Measurements from ENCODE around the gene ZNRF2.

ZNRF2 gene

DNA sequence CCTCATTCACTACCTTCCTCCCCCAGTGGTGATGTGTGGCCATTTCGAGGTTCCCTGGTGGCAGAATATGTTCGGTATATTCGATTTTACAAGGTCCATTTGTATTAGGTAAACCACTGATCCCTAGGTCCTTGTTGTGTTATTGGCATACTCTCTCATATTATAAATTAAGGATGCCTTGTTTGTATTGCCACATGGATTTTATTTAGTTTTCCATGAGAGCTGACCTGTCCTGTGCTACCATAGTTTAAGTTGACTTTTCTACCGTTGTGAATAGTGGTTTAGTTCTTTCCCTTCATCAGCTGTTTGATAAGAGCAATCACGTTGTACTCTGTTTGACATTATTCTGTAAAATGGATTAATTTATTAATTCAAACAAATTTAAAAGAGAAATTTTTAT, 29.4 kb downstream of the ZNRF2 start:
- H3K27ac Mint-ChIP-seq, result peak overlapping the region; percentile 60
- H3K9me3 Mint-ChIP-seq, result no peaks in the 10 kb centered on the region
- H3K36me3 Mint-ChIP-seq (ENCODE audit: low read depth), result no peaks in the 10 kb centered on the region
- peaks cover 7% of the 10 kb centered on the region for H3K4me1 Mint-ChIP-seq
- DNase-seq, result no peak
- no peak overlapping the region for H3K4me3 Mint-ChIP-seq
- no peaks in the 10 kb centered on the region for H3K27me3 Mint-ChIP-seq (ENCODE audit: low read depth, poor library complexity)
- TF ChIP-seq, protein P1, sequence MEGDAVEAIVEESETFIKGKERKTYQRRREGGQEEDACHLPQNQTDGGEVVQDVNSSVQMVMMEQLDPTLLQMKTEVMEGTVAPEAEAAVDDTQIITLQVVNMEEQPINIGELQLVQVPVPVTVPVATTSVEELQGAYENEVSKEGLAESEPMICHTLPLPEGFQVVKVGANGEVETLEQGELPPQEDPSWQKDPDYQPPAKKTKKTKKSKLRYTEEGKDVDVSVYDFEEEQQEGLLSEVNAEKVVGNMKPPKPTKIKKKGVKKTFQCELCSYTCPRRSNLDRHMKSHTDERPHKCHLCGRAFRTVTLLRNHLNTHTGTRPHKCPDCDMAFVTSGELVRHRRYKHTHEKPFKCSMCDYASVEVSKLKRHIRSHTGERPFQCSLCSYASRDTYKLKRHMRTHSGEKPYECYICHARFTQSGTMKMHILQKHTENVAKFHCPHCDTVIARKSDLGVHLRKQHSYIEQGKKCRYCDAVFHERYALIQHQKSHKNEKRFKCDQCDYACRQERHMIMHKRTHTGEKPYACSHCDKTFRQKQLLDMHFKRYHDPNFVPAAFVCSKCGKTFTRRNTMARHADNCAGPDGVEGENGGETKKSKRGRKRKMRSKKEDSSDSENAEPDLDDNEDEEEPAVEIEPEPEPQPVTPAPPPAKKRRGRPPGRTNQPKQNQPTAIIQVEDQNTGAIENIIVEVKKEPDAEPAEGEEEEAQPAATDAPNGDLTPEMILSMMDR (IDR thresholded peaks at IDR 0.05), result no peak

DNA sequence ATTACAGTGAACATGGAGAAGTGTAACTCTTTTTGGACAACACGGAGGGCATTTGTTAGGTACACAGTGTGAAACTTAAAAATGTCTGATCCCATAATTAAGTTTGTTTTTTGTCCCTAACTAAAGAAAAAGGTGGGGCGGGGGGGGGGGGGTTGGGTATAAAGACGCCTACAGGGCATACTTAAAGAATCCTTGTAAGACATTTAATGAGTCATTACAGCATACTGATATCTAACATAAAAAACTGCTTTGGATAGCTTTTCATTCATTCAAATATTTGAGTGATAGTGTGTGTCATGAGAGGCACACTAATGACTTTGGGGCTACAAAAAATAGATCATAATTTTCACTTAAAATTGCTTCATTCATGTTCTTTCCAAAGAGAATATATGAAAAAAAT, 31.2 kb downstream of the ZNRF2 start:
- no peaks in the 10 kb centered on the region for H3K27me3 Mint-ChIP-seq (ENCODE audit: low read depth, poor library complexity)
- H3K9me3 Mint-ChIP-seq, result no peaks in the 10 kb centered on the region
- TF ChIP-seq, protein P1 (IDR thresholded peaks at IDR 0.05), result no peak
- H3K4me1 Mint-ChIP-seq, result peaks cover 14% of the 10 kb centered on the region
- H3K4me3 Mint-ChIP-seq, result no peak overlapping the region
- H3K27ac Mint-ChIP-seq, result no peak overlapping the region
- H3K36me3 Mint-ChIP-seq (ENCODE audit: low read depth), result no peaks in the 10 kb centered on the region
- no peak for DNase-seq

DNA sequence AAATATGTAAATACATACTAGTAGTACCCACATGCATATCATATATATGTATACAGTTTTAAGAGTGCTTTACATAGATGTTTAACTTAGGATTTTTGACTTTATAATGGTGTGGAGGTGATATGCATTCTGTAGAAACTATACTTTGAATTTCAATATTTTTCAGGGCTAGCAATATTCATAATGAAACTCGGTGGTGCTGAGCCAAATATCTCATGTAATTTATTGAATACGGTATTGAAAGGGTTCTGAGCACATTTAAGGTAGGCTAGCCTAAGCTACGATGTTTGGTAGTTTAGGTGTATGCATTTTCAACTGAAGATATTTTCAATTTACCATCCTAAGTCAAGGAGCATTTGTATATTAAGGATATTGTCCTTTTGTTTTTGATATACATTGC, 36.0 kb downstream of the ZNRF2 start:
- Mint-ChIP-seq H3K27me3 (ENCODE audit: low read depth, poor library complexity) (no peaks in the 10 kb centered on the region), H3K36me3 (ENCODE audit: low read depth) (peaks cover 10% of the 10 kb centered on the region)
- no peak for DNase-seq

DNA sequence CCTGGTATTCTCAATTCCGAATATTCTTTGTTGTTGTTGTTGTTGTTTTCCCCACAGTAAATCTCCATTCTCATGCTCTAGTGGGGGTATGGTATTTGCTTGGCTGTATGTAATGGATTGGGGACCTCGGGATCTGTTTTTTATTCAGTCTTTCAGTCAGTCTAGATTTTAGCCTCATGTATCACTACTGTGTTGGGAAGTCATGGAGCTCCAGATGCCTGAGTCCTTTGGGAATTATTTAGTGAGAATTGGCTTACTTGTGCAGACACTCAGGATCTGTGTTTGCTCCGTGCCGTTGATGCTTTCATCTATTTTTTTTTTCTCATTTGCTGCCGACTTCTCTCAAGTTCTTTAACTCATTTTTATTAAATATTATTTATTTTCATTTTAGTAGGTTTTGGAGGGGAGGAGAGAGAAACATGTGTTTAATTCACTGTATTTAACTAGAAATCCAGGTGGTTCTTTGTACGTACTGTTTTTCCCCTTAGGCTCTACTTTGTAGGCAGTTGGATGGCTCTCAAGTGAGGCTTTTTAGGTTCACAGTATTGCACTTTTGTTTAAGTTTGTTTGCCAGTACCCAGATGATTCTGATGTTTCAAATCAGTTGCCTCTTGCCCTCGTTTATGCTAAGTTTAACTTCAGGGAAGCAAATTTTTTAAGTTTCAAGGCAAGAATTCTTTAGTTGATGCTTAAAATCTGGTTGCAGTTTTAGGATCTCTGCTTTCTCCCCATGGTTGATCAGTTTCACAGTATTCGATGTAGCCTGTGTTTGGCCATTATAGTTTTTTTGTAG, 36.9 kb downstream of the ZNRF2 start:
- peaks cover 29% of the 10 kb centered on the region for H3K4me1 Mint-ChIP-seq
- H3K9me3 Mint-ChIP-seq, result no peaks in the 10 kb centered on the region
- no peak for DNase-seq
- H3K27me3 Mint-ChIP-seq (ENCODE audit: low read depth, poor library complexity), result no peaks in the 10 kb centered on the region
- H3K36me3 Mint-ChIP-seq (ENCODE audit: low read depth), result peaks cover 13% of the 10 kb centered on the region
- TF ChIP-seq, protein P1 (IDR thresholded peaks at IDR 0.05), result no peak
- H3K4me3 Mint-ChIP-seq, result no peak overlapping the region
- H3K27ac Mint-ChIP-seq, result no peak overlapping the region

More for the DNA sequence above, 36.0 kb downstream of the ZNRF2 start:
- H3K9me3 Mint-ChIP-seq, result no peaks in the 10 kb centered on the region
- H3K27ac Mint-ChIP-seq, result no peak overlapping the region
- no peak overlapping the region for H3K4me3 Mint-ChIP-seq
- peaks cover 29% of the 10 kb centered on the region for H3K4me1 Mint-ChIP-seq
- TF ChIP-seq, protein P1 (IDR thresholded peaks at IDR 0.05), result no peak

DNA sequence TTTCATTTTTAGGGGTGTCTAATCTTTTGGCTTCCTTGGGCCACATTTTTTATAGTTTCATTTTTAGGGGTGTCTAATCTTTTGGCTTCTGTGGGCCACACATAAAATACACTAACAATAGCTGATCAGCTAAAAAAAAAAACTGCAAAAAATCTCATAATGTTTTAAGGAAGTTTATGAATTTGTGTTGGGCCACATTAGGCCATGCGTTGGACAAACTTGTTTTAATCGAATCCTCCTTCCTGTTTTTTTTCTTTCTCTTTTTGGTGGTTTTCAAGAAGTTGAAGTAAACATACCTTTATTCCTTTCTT, 37.4 kb downstream of the ZNRF2 start:
- Mint-ChIP-seq H3K9me3 (no peaks in the 10 kb centered on the region), H3K27me3 (ENCODE audit: low read depth, poor library complexity) (no peaks in the 10 kb centered on the region), H3K4me1 (peaks cover 29% of the 10 kb centered on the region), H3K27ac (no peak overlapping the region), H3K36me3 (ENCODE audit: low read depth) (peaks cover 19% of the 10 kb centered on the region), H3K4me3 (no peak overlapping the region)
- TF ChIP-seq, protein P1 (IDR thresholded peaks at IDR 0.05), result no peak
- no peak for DNase-seq
